Bronchus fibroblast of lung (primary cell): ENCODE results near the gene FBXO7. TPM values are rescaled to one million over a fixed set of nuclear protein-coding genes. Genes with fewer than 3 reads are reported as not detected.

Experiments used
- total RNA-seq: library from RNA; depleted of rRNA; stranded (reverse); fragments of >200 nt; gene quantifications from 2 replicates; pipeline ENCODE4 v1.2.3, GENCODE V29; 2015

FBXO7 gene
- 72.2 and 79.2 TPM in 2 replicates for total RNA-seq

GRCh38 chr22:32474635-32475467 lies at the start of gene FBXO7:
Gene FBXO7, plus strand, starts transcription at chr22:32474811. Its CDS starts 192 bp downstream, at chr22:32475003.

Other genes with a start within 250 kb of the FBXO7 start
- gene SLC5A4, start 219.5 kb upstream of the FBXO7 start, total RNA-seq: 0.15 TPM in 1 of 2 replicates, not detected in the other
- not detected in 2 replicates for gene RFPL3, start 116.9 kb upstream of the FBXO7 start, total RNA-seq
- gene RTCB, start 62.6 kb upstream of the FBXO7 start, total RNA-seq: 87.9 and 88.2 TPM in 2 replicates
- not detected in 2 replicates for gene BPIFC, start 10.4 kb upstream of the FBXO7 start, total RNA-seq